ENCODE results near the gene SAMHD1.
A peak's percentile ranks its signal among the peaks of the same experiment; 100 is the strongest.
"Not testable (repeated sequence)": the region's sequence is repeated elsewhere in the genome, so short reads cannot be mapped to it uniquely, and the experiment has no call there.

SAMHD1 gene

GRCh38 chr20:36916199-36916598 is 35.3 kb downstream of the SAMHD1 start:
- no peak for DNase-seq (ENCODE audit: low read depth, low spot score)

- no peak for DNase-seq (ENCODE audit: low read depth, low spot score)
These were observed 42.9 kb downstream of the SAMHD1 start for GRCh38 chr20:36908603-36909002.

- not testable (repeated sequence) for DNase-seq (ENCODE audit: low read depth, low spot score)
These were observed 45.4 kb downstream of the SAMHD1 start for GRCh38 chr20:36906086-36906485.

- DNase-seq (ENCODE audit: low read depth, low spot score), result not testable (repeated sequence)
These were observed 45.9 kb downstream of the SAMHD1 start for GRCh38 chr20:36905566-36905965.

- DNase-seq (ENCODE audit: low read depth, low spot score), result no peak
These were observed 46.8 kb downstream of the SAMHD1 start for GRCh38 chr20:36904690-36905089.

- no peak for DNase-seq (ENCODE audit: low read depth, low spot score)
These were observed 56.5 kb downstream of the SAMHD1 start for GRCh38 chr20:36895036-36895435.

- no peak for DNase-seq (ENCODE audit: low read depth, low spot score)
These were observed 57.7 kb downstream of the SAMHD1 start for GRCh38 chr20:36893801-36894200.

GRCh38 chr20:36891211-36891610 is 60.3 kb downstream of the SAMHD1 start:
- DNase-seq (ENCODE audit: low read depth, low spot score), result no peak

- DNase-seq (ENCODE audit: low read depth, low spot score), result no peak
These were observed 60.9 kb downstream of the SAMHD1 start for GRCh38 chr20:36890586-36890985.

- DNase-seq (ENCODE audit: low read depth, low spot score), result no peak
These were observed 62.5 kb downstream of the SAMHD1 start for GRCh38 chr20:36888880-36889516.

- no peak for DNase-seq (ENCODE audit: low read depth, low spot score)
These were observed 63.8 kb downstream of the SAMHD1 start for GRCh38 chr20:36887752-36888090.

- peak; percentile 75 for DNase-seq (ENCODE audit: low read depth, low spot score)
These were observed 64.4 kb downstream of the SAMHD1 start for GRCh38 chr20:36886859-36887751.

- DNase-seq (ENCODE audit: low read depth, low spot score), result no peak
These were observed 66.2 kb downstream of the SAMHD1 start for GRCh38 chr20:36885356-36885755.

GRCh38 chr20:36883977-36884535 is 67.5 kb downstream of the SAMHD1 start:
- DNase-seq (ENCODE audit: low read depth, low spot score), result no peak

- no peak for DNase-seq (ENCODE audit: low read depth, low spot score)
These were observed 69.6 kb downstream of the SAMHD1 start for GRCh38 chr20:36881888-36882287.

GRCh38 chr20:36881331-36881730 is 70.2 kb downstream of the SAMHD1 start:
- no peak for DNase-seq (ENCODE audit: low read depth, low spot score)

- DNase-seq (ENCODE audit: low read depth, low spot score), result no peak
These were observed 70.7 kb downstream of the SAMHD1 start for GRCh38 chr20:36880741-36881250.

GRCh38 chr20:36878941-36879340 is 72.6 kb downstream of the SAMHD1 start:
- no peak for DNase-seq (ENCODE audit: low read depth, low spot score)

- no peak for DNase-seq (ENCODE audit: low read depth, low spot score)
These were observed 75.1 kb downstream of the SAMHD1 start for GRCh38 chr20:36876473-36876833.

- no peak for DNase-seq (ENCODE audit: low read depth, low spot score)
These were observed 75.6 kb downstream of the SAMHD1 start, which contains the start of gene TLDC2 for GRCh38 chr20:36875702-36876472. TSS of gene TLDC2 (plus strand) at chr20:36876138. CDS start at chr20:36876175, 37 bp downstream.

GRCh38 chr20:36875093-36875492 is 76.4 kb downstream of the SAMHD1 start:
- DNase-seq (ENCODE audit: low read depth, low spot score), result not testable (repeated sequence)

Data from activated naive CD8-positive, alpha-beta T cell treated with anti-CD3 and anti-CD28 coated beads, Interleukin-2, amount 50 U/mL, for 16 hours (primary cell).